SU-DHL-6 (cell line): ENCODE results near the gene PRMT5.

Experiments
- CTCF ChIP-seq: fragments of 200-600 bp; sonication (generic); IDR thresholded peaks from one replicate; pipeline ENCODE4 v1.5.1; 2017; ENCODE audit warnings: antibody characterized with exemption, mild to moderate bottlenecking, low read length, moderate library complexity; ENCODE audit not compliant: insufficient read depth, poor library complexity, severe bottlenecking
- EZH2phosphoT487 ChIP-seq: fragments of 200-600 bp; sonication (generic), shearing (Covaris generic); conservative IDR thresholded peaks from 2 replicates; pipeline ENCODE4 v1.6.1; 2018; ENCODE audit warnings: mild to moderate bottlenecking, antibody characterized with exemption, low read length, moderate library complexity, mixed read lengths

- TF ChIP-seq CTCF (no peak), EZH2phosphoT487 (no peak)
Measured at GRCh38 chr14:22908601-22909000, 20.6 kb downstream of the PRMT5 start.
